KBM-7 (cell line): ENCODE results near the gene GPHB5.
"Not testable (repeated sequence)": the region's sequence is repeated elsewhere in the genome, so short reads cannot be mapped to it uniquely, and the experiment has no call there.

ENCODE experiments used
- DNase-seq: peaks from one replicate; pipeline ENCODE4 v3.0.0-alpha.2; 2015
- in situ Hi-C: fragments of 300-500 bp; cut with MboI; formaldehyde crosslinking; loops from 2 replicates; pipeline ENCODE4 v1.14.3; 2020; ENCODE audit warnings: low sequenced_read_pairs, low pct_unique_long_range_greater_than_20kb, mixed read lengths

Gene GPHB5, protein sequence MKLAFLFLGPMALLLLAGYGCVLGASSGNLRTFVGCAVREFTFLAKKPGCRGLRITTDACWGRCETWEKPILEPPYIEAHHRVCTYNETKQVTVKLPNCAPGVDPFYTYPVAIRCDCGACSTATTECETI

DNA sequence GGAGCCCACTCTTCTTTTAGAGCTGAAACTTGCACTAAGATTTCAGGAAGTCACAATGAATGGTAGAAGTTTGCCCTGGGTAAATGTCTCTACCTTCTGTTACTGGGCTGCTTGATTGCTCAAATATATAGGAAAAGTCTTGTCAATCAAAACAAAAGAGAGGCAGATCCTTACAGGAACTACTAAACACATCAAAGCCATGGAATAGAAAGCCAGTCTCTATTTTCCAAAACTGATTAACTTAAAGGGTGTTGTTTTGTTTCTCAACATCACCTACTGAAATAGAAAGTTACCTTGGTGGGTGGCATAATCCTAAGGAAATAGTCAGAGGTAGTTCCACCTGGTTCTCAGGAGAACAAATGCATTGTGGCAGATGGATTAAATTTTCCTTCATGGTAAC, at the start of gene GPHB5:
Gene GPHB5, minus strand, starts transcription at position 101 of the 400 bp plus-strand sequence. CDS start 1,086 bp downstream, outside the sequence.
- in situ Hi-C loops: no loop called here
- DNase-seq: no peak

DNA sequence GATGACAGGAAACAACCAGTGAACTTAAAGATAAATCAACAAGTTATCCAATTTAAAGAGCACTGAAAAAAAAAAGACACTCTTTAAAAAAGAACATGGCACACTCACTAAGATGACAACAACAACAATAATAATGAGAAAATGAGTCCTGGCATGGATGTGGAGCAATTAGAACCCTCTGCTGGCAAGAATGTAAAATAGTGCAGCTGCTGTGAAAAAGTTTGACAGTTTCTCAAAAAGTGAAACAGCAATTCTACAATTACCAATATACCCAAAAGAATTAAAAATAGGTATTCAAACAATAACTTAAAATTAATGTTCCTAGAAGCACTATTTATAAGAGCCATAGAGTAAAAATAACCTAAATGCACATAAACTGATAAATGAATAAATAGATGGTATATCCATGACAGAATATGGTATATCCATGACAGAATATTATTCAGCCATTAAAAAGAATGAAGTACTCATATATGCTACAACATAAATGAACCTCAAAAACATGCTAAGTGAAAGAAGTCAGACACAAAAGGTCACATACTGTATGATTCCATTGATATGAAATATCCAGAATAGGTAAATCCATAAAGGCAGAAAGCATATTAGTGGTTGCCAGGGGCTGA, 49.1 kb upstream of the GPHB5 start:
- in situ Hi-C loops: no loop called here
- DNase-seq: no peak

DNA sequence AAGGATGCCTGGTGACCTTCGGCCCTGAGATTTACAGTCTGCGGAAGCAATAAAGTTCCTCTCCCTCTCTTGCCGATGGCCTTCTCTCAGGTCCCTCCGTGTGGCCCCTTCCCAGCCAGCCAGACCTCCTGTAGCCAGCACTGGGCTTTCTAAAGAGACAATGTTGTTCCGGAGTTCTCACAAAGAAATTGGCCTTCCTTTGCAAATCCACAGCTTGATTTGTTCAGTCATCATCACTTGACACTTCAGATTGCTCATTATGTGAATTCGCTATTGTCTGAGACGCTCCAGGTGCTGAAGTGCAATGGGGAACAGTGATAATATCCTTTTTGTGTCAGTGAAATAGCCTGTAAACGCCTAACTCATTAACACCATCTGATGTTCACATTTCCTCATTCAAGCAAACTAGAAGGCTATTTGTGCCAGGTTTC, 43.7 kb upstream of the GPHB5 start:
- in situ Hi-C loops: no loop called here
- no peak for DNase-seq

DNA sequence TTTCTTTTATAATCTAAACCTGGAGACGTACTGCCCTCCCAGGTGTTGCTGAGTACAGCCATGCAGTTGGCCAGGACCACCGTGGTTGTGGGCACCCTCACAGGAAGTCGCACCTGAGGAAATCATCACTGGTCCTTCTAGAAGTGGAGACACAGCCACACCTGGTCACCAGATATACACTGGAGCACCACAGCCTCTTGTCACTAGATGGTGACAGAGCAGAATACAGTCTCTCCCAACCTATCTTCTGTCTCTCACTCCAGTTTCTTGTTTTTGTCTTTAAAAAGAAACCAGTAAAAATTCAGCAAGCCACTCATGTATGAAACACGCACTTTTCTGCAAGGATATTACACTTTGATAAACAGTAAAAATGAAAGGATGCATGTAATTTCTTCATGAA, 43.1 kb upstream of the GPHB5 start:
- in situ Hi-C loops: no loop called here

DNA sequence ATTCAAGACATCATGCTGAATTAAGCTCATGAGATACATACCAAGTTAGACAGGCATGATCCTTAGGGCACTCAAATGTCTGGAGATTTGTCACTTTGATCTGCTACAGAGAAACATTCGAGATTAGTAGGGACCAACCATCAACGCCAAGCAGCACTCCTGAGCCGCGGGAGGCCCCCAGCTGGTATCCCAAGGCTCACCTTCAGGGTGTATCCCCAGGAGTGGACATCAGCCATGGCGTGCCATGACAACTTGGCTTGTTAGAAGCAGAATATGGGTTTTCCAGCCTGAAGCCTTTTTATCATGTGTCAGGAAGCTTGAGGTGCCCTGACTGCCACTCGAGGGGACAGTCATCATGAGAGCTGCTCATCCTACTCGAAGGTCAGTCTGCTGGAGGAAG, 39.1 kb upstream of the GPHB5 start:
- in situ Hi-C loops: no loop called here
- no peak for DNase-seq

More for the DNA sequence above, 43.1 kb upstream of the GPHB5 start:
- DNase-seq: no peak

DNA sequence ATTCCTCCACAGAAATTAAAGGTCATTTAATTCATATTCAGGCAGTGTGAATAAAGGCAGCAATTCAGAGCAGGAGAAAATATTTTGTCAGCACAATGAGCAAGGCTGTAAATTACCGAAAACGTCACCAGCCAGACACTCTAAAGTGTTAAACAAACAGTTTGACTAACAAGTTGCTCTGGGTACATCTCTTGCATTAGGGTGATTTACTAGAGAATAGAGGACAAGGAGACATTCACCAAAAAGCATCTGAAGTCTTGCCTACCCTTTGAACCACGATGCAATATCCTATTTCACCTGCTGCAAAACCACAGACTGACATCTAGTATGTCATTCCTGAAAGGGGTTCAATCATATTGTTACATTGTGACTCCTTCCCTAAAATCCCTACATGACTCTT, 27.1 kb upstream of the GPHB5 start:
- in situ Hi-C loops: no loop called here
- DNase-seq: no peak

DNA sequence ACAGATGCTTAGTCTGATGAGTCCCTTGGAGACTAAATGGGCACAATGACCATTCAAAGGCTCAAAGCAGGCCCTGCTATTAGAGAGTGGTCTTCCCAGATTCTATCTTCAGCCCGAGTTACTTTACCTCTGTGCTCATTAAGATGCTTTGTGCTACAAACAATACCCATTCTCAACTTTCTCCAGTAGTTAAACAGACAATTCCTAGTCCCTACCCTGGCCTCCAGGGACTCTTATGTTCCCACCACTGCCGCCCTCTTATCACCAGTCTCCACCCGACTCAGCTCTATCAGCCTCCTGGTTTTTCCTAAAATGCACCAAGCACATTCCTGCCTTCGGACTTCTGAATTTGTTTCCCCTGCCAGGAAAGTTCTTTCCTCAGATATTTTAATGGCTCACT, 25.6 kb upstream of the GPHB5 start:
- DNase-seq: no peak
- in situ Hi-C loops: no loop called here

DNA sequence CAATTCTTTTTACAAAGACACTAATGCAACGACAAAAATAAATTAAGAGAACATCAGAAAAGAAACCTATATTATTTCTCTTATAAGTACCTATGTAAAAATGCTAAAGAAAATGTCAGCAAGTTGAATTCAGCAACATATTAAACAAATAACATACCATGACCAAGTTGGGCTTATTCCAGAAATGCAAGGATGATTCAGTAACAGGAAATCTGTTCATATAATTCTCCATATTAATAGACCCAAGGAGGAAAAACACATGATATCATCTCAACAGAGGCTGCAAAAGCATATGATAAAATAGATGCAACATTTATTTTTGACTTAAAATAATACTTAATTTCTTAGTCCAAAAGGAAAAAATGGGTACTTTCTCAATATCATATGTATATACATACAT, 25.1 kb upstream of the GPHB5 start:
- in situ Hi-C loops: no loop called here
- DNase-seq: no peak

DNA sequence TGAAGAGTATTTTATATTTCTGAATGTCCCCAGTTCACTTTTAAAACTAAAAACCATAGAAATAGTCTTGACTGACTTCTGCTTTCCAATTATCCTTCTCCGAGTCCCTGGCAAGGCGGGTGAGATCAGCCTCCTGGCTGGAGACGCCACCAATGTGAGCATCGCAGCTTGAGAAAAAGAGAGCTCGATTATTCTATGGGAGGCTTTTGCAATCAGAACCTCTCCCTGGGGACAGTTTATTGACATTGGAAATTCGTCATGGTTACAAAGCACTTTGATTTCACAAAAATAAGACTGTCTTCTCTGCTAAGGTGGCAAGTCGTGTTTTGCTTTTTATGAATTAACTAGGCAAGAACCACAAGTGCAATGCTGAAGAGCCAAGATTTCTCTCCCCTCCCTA, 23.6 kb upstream of the GPHB5 start:
- DNase-seq: no peak
- in situ Hi-C loops: no loop called here

DNA sequence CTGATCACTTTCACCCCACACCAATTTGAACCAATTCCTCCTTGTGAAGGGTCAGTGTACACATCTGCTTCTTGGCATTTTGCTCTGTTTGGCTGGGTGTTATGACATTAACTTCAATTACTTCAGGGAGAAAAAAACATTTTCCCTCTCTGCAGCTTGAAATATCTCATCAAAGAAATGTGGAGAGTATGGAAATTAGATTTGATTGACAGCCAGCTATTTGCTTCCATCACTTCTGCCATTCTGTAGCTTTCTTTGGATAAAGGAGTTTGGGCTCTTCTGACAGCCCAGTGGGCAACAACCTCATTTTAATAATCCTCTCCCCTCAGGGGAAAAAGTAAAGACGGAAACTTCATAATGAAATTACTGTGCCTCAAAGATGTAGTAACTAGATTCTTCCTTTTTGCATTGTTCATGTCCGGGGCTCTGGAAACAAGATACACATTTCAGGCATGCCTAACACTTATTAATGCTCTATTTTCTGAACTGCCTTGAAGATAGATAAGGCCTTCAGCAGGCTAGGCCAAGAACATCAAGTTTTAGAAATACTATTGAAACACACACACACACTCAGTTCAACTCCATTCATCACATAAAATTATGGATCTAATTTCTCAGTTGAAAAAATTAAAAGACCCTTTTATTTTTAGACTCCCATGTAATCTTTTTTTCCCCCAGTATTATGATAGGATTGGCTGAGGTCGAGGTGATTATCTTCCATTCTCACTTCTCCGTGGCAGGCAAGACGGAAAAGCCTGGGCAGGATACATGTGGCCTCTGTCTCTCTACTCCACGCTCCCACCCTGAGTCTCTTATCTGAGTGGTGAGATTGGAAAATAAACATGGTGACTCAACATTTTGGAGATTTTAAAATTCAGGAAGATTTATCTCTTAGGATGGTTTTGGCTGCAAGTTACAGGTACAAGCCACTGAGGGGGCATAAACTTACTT, 10.3 kb upstream of the GPHB5 start:
- DNase-seq: no peak
- in situ Hi-C loops: no loop called here

DNA sequence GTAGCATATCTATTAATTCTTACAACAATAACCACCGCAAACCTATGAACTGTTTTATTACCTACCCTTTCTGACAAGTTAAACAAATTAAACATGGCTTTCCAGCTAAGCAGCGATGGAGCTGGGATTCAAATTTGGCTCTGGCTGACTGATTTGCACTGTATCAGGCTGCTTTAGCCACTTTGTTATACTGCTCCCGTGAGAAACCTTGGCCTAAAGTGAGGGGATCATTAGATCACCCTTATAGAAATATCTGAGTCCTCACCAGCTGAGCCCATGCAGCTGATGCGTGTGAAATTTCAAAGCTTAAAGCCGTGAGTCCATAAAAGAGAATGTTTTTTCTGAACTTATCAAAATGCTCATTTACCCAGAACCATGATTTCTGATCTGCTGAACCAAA, 8.1 kb upstream of the GPHB5 start:
- in situ Hi-C loops: no loop called here
- no peak for DNase-seq

DNA sequence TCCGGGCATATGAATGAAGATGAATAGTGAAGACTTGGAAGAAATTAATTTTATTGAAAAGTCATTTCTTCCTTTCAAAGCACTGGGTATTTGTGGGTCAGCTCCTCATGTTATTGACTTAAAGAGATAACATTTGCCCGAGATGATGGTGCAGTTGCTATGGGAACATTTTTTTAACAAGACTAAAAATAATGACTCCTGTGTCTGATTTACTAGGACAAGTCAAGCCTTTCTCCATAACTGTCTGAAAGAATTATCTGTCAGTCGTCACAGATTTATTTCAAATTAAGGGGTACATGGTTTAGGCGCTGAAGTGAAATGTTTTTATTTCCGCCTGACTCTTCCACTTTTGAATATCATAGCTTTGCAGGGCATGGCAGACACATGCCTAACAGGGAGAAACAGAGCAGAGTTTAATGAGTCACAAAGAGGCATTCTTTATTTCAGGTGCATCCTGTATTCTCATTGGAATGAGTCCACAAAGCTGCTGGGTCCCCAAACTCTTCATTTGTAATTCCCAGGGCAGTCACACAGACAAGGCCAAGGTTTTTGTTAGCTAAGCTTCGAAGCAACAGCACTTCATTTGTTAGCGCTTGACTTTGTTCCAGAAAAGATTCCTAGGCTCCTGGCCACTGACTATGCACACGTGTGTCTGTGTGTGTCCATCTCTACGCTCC, 4.3 kb upstream of the GPHB5 start:
- in situ Hi-C loops: no loop called here
- no peak for DNase-seq

DNA sequence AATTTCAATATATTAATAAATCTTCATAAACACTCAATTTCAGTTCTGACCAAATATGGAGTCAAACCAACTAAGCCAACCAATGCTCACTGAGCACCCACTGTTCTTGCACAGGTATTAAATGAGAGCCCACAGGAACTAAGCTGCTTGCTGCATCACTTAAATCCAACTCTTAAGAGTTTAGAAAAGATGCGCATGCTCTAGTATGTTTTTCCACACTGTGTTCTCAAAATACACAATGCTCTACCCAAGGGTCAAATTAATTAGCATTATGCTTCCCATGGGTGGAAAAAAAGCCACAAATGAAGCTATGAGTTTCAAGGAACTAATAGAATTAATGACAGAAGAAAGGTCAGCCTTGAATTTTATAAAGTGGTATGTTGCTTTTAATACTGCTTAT, 3.7 kb upstream of the GPHB5 start:
- in situ Hi-C loops: no loop called here
- DNase-seq: no peak

DNA sequence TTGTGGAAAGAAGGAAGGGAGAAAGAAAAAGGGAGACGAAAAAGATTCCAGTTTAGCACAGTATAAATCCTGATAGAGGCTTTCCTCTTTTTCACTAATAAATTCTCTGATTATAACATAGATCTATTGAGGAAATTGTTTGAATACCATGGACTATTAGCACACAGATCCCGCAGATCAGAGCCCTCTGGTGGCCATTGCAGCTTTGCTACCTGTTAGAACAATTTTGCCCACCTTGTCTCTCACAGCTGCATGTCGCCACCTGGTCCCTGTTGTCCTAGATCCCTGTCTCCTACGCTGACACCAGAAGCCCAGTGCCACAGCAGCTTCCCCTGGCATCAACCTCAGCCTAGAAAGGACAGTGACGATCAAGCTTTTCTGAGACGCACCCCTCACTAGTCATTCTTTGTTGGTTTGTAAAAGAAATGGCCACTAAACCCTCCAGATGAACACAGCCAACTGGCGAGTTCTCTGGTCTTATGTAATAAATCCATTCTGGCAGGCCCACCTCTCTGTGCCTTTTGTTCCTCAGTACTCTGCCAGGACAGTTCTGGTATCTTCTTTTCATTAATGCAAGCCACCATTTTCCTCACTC, 9.9 kb downstream of the GPHB5 start:
- peak; percentile 8 for DNase-seq
- in situ Hi-C loops: no loop called here

DNA sequence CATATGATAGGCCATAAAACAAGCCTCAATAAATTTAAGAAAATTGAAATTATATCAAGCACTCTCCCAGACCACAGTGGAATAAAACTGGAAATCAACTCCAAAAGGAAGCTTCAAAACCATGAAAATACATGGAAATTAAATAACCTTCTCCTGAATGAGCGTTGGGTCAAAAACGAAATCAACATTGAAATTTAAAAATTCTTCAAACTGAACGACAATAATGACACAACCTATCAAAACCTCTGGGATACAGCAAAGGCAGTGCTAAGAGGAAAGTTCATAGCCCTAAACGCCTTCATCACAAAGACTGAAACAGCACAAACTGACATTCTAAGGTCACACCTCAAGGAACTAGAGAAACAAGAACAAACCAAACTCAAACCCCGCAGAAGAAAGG, 14.3 kb downstream of the GPHB5 start:
- DNase-seq, in situ Hi-C loops: not testable (repeated sequence)

DNA sequence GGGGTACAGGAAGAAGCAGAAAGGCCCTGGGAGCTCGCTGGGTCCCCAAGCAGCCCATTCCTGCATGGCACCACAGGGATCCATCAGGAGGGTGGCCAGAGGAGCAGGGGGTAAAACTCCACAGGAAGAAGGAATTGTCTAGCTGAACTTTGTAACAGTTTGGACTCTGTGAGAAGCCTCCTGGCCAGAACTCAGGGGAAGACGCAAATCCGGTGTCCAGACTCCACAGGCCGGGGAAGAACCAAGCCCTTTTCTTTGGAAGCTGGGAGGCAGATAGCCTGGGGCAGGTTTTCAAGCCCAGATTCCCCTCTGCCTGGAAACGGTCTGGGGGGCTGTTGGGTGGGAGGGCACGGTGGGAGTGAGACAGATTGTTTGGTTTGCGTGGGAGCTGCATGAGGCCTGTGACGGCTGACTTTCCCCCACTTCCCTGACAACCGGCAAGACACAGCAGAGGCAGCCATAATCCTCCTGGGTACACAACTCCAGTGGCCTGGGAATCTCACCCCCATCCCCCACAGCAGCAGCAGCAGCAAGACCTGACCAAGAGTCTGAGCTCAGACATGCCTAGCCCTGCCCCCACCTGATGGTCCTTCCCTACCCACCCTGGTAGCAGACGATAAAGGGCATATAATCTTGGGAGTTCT, 16.7 kb downstream of the GPHB5 start:
- in situ Hi-C loops: no loop called here
- no peak for DNase-seq

DNA sequence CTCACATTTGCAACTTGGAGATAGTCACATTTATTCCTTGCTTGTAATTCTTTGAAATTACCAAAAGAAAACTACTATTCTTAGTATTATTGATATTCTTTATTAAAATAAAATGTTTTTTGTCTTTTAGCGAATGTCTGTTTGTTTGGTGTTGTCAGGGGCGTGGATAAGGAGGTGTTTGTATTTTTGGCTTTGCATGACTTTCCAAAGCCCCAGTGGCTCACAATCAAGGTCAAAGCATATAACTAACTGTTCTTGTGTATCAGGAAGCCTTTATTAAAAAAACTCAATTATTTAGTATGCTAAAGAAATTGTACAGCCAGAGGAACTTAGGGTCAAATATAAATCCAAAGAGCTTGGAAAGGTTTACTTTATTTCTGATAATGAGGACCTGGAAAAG, 17.9 kb downstream of the GPHB5 start:
- no peak for DNase-seq
- in situ Hi-C loops: no loop called here

DNA sequence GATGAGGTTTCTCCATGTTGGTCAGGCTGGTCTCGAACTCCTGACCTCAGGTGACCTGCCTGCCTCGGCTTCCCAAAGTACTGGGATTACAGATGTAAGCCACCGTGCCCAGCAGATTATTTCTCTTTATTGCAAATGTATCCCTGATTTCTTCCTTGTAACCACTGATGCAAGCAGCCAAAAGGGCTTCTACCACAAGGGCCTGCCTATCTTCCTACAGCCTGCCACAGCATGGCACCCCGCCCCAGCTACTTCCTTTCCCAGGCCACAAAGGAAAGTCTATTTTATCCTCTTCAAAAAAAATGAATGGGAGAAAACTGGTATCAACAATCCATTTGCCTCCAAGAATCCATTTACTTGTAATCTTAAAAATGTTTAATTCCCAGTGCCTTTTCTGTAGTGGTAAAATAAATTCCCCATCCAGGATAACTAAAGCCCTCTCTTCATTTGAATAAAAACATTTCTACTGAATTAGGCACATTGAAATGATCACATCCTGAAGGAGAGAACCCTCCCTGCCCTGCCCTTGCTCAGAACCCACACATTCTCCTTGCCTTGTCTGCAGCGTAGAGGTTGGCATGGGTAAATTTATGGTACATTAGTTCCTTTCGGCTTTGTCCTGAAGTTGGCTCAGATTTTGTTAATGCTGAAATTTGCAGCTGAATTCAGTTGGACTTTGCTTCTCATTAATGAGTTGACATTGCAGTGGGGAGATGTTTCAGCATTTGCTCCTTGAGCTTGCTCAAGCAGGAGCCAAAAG, 19.2 kb downstream of the GPHB5 start:
- DNase-seq: no peak
- in situ Hi-C loops: no loop called here
